Osteoblast (primary cell): ENCODE results near the gene IPO7. TPM values are rescaled to one million over a fixed set of nuclear protein-coding genes. Genes with fewer than 3 reads are reported as not detected.
A peak's percentile ranks its signal among the peaks of the same experiment; 100 is the strongest.
"Not testable (repeated sequence)": the region's sequence is repeated elsewhere in the genome, so short reads cannot be mapped to it uniquely, and the experiment has no call there.

Source experiments
- DNase-seq: peaks from one replicate; pipeline ENCODE4 v3.0.0; 2011; ENCODE audit warnings: low spot score, mixed read lengths; ENCODE audit not compliant: insufficient read length; ENCODE audit errors: missing footprints
- H2AFZ ChIP-seq: 2 replicates; pipeline ENCODE4 v1.6.0; 2011; ENCODE audit warnings: mild to moderate bottlenecking, low read length
- H3K27ac ChIP-seq: 2 replicates; pipeline ENCODE4 v1.5.1; 2011; ENCODE audit warnings: mild to moderate bottlenecking, low read depth, low read length, moderate library complexity
- H3K27me3 ChIP-seq: 2 replicates; pipeline ENCODE4 v1.6.0; 2012; ENCODE audit warnings: mild to moderate bottlenecking, control low read depth, inconsistent platforms, low read length, moderate library complexity; ENCODE audit not compliant: insufficient read depth
- H3K36me3 ChIP-seq: 2 replicates; pipeline ENCODE4 v1.5.1; 2011; ENCODE audit warnings: mild to moderate bottlenecking, low read length, control low read depth, moderate library complexity; ENCODE audit not compliant: insufficient read depth
- H3K4me1 ChIP-seq: 2 replicates; pipeline ENCODE4 v1.5.1; 2011; ENCODE audit warnings: mild to moderate bottlenecking, low read length, control low read depth, moderate library complexity; ENCODE audit not compliant: insufficient read depth
- H3K4me2 ChIP-seq: 2 replicates; pipeline ENCODE4 v1.6.0; 2011; ENCODE audit warnings: mild to moderate bottlenecking, low read length; ENCODE audit not compliant: insufficient read depth
- H3K4me3 ChIP-seq: fragments of 200-600 bp; sonication (generic); 3 replicates; pipeline ENCODE4 v1.5.1; 2012; ENCODE audit warnings: mild to moderate bottlenecking, low read length, inconsistent platforms; ENCODE audit not compliant: insufficient read depth
- H3K79me2 ChIP-seq: 2 replicates; pipeline ENCODE4 v1.6.0; 2012; ENCODE audit warnings: mild to moderate bottlenecking, low read length, control low read depth, inconsistent platforms; ENCODE audit not compliant: insufficient read depth
- H3K9me3 ChIP-seq: 2 replicates; pipeline ENCODE4 v1.5.1; 2011; ENCODE audit warnings: low read depth, low read length, control low read depth
- H4K20me1 ChIP-seq: 2 replicates; pipeline ENCODE4 v1.6.0; 2012; ENCODE audit warnings: mild to moderate bottlenecking, low read length, control low read depth; ENCODE audit not compliant: insufficient read depth
- CTCF ChIP-seq: IDR thresholded peaks from 2 replicates; pipeline ENCODE4 v1.5.1; 2011; ENCODE audit warnings: mild to moderate bottlenecking, low read depth, low read length, moderate library complexity; ENCODE audit errors: extremely low read depth
- total RNA-seq: library from RNA; depleted of rRNA; stranded (reverse); fragments of >200 nt; gene quantifications from 2 replicates; pipeline ENCODE4 v1.2.3, GENCODE V29; 2012

The IPO7 gene
- total RNA-seq, 1 donor, result 155 TPM

GRCh38 chr11:9396310-9396709 is 11.9 kb downstream of the IPO7 start:
- H3K36me3 ChIP-seq, result peaks cover 4% of the 10 kb centered on the region
- no peak overlapping the region for H2AFZ ChIP-seq
- H3K27ac ChIP-seq, result peak overlapping the region; percentile 64
- peaks cover 17% of the 10 kb centered on the region for H3K4me1 ChIP-seq
- no peaks in the 10 kb centered on the region for H3K27me3 ChIP-seq
- TF ChIP-seq CTCF, result no peak
- H3K4me2 ChIP-seq, result no peak overlapping the region
- H4K20me1 ChIP-seq, result peaks cover 54% of the 10 kb centered on the region
- no peak for DNase-seq
- H3K9me3 ChIP-seq, result no peaks in the 10 kb centered on the region
- H3K79me2 ChIP-seq, result peaks cover 99% of the 10 kb centered on the region
- H3K4me3 ChIP-seq, result no peak overlapping the region

DNA sequence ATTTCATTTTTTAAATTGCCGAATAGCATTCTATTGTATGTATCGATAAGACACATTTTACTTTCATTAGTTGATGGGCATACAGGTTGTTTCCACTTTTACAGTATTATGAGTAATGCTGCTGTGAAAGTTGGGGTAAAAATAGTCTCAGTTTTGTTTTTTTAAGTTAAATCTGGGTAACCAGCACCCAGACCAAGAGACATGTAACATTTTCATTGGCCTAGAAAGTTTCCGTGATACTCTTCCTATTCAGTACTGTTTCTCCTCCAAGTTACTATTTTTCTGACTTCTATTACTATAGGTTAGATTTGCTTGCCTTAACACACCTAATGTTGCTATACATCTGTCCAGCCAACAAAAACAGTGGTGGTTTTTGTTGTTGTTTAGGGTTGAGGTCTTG is 12.3 kb downstream of the IPO7 start:
- peaks cover 17% of the 10 kb centered on the region for H3K4me1 ChIP-seq
- no peak for DNase-seq
- H3K27ac ChIP-seq, result peak overlapping the region; percentile 64
- no peaks in the 10 kb centered on the region for H3K9me3 ChIP-seq
- no peak overlapping the region for H3K4me2 ChIP-seq
- peaks cover 57% of the 10 kb centered on the region for H4K20me1 ChIP-seq
- no peak overlapping the region for H3K4me3 ChIP-seq
- H3K36me3 ChIP-seq, result peaks cover 3% of the 10 kb centered on the region
- no peak for TF ChIP-seq CTCF
- no peak overlapping the region for H2AFZ ChIP-seq
- peaks cover 99% of the 10 kb centered on the region for H3K79me2 ChIP-seq
- no peaks in the 10 kb centered on the region for H3K27me3 ChIP-seq

DNA sequence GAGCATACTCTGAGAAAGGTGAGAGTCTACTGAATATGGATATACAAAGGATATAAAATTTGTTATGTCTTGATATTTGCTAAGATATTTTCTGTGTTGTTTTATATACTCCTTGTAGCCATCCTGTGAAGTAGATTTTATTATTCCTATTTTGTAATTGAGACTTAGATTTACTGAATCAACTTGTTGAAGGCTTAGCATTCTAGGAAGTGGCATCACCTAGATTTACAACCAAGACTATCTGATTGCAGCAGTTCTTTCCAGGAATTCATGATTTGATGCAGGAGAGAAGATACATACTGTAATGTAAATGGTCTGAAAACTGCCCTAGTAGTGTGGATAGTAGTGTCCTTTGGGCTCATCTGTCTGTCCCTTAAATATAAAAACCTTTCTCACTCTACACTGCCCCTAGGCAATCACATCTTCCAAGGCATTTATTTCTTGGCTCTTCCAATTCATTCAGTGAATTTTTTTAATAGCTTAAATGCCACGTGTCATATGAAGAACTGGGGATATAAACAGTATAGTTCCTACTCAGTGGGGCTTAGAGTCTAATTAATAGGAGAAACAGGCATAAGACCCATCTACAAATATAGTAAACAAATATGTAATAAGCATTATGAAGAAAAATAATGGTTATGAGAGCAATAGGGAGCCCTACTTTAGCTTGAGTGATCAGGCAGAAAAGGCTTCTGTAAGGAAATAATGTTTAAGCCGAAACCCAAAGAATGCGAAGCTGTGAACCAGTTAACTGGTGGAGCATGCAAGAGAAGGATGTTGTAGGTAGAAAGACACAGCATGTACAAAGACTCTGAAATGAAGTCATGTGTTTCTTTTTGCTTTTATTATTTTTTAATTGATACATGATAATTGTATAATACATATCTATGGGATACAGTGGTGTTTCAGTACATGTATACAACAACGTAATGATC is 13.6 kb downstream of the IPO7 start:
- H3K4me2 ChIP-seq, result no peak overlapping the region
- no peak for DNase-seq
- no peak for TF ChIP-seq CTCF
- H3K9me3 ChIP-seq, result no peaks in the 10 kb centered on the region
- peak overlapping the region; percentile 39 for H3K27ac ChIP-seq
- H3K4me1 ChIP-seq, result peaks cover 17% of the 10 kb centered on the region
- H3K79me2 ChIP-seq, result peaks cover 98% of the 10 kb centered on the region
- H2AFZ ChIP-seq, result no peak overlapping the region
- no peak overlapping the region for H3K4me3 ChIP-seq
- H4K20me1 ChIP-seq, result peaks cover 55% of the 10 kb centered on the region
- H3K27me3 ChIP-seq, result no peaks in the 10 kb centered on the region
- no peaks in the 10 kb centered on the region for H3K36me3 ChIP-seq

DNA sequence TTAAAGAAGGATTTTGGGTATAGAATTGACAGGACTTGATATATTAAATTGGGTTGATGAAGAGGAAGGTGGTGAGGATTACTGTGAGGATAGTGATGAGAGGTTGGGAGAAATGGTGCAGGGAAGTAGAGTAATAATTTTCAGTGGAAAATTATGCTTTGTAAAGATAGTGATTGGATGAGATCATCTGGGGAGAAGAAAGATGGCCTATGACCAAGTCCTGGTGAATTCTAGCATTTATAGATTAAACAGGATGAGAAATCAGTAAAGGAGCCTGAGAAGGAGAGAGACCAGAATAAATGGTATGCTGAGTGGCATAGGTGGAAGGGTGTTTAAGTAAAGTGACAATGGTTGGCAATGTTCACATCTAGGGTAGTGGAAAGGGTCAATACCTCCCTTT is 15.0 kb downstream of the IPO7 start:
- Histone ChIP-seq H3K79me2 (peaks cover 97% of the 10 kb centered on the region), H2AFZ (no peak overlapping the region), H3K36me3 (no peaks in the 10 kb centered on the region), H3K4me1 (peaks cover 17% of the 10 kb centered on the region), H3K9me3 (no peaks in the 10 kb centered on the region), H4K20me1 (peaks cover 50% of the 10 kb centered on the region), H3K27me3 (no peaks in the 10 kb centered on the region), H3K4me3 (no peak overlapping the region), H3K27ac (peak overlapping the region; percentile 60), H3K4me2 (peak overlapping the region; percentile 2)
- DNase-seq, result peak; percentile 65
- TF ChIP-seq CTCF, result no peak

GRCh38 chr11:9401884-9402283 is 17.4 kb downstream of the IPO7 start:
- not testable (repeated sequence) for H3K27me3 ChIP-seq, H3K27ac ChIP-seq, DNase-seq, H3K4me2 ChIP-seq, H3K9me3 ChIP-seq, H2AFZ ChIP-seq, H3K4me3 ChIP-seq
- Histone ChIP-seq H3K4me1 (peaks cover 12% of the 10 kb centered on the region), H4K20me1 (peaks cover 34% of the 10 kb centered on the region), H3K79me2 (peaks cover 95% of the 10 kb centered on the region), H3K36me3 (peaks cover 11% of the 10 kb centered on the region)
